Chondrocyte (in vitro differentiated cells): ENCODE data around the gene MYORG. TPM values are rescaled to one million over a fixed set of nuclear protein-coding genes. Genes with fewer than 3 reads are reported as not detected.

Experiments
- DNase-seq: peaks from one replicate; pipeline ENCODE4 v3.0.0; 2021; ENCODE audit warnings: mixed read lengths, low spot score
- H3K27ac Mint-ChIP-seq: one replicate; pipeline ENCODE4 v1.8.0; 2021; ENCODE audit warnings: mild to moderate bottlenecking, moderate library complexity, mixed read lengths; ENCODE audit not compliant: unreplicated experiment
- H3K27me3 Mint-ChIP-seq: 2 replicates; pipeline ENCODE4 v1.8.0; 2021; ENCODE audit warnings: low read depth, mixed read lengths
- H3K36me3 Mint-ChIP-seq: 2 replicates; pipeline ENCODE4 v1.8.0; 2021; ENCODE audit warnings: low read depth, mixed read lengths
- H3K4me1 Mint-ChIP-seq: 2 replicates; pipeline ENCODE4 v1.8.0; 2021; ENCODE audit warnings: low read depth, mild to moderate bottlenecking, mixed read lengths
- H3K4me3 Mint-ChIP-seq: one replicate; pipeline ENCODE4 v1.8.0; 2021; ENCODE audit warnings: mild to moderate bottlenecking, moderate library complexity, mixed read lengths; ENCODE audit not compliant: unreplicated experiment
- H3K9me3 Mint-ChIP-seq: 2 replicates; pipeline ENCODE4 v1.8.0; 2021; ENCODE audit warnings: low read depth, mixed read lengths
- CTCF ChIP-seq: fragments of 200-600 bp; sonication (generic); IDR thresholded peaks from 2 replicates; pipeline ENCODE4 v1.5.0; 2021; ENCODE audit warnings: antibody characterized with exemption, mild to moderate bottlenecking, moderate library complexity
- long read RNA-seq: library from polyadenylated mRNA; stranded (forward); transcript quantifications from one replicate; pipeline ENCODE4 v2.0.0, GENCODE V29; 2021
- total RNA-seq: library from RNA; stranded (reverse); gene quantifications from 3 replicates; pipeline ENCODE4 v1.2.1, GENCODE V29; 2021

The MYORG gene
- 5.3 to 7.5 TPM (median 6.8 TPM) in 3 replicates for total RNA-seq
- long read RNA-seq, full-length matches to known transcripts = 5 of 11 reads
- long read RNA-seq, partial matches to known transcripts = 0 of 11 reads
- long read RNA-seq, other reads (novel, unspliced or antisense) = 6 of 11 reads

GRCh38 chr9:34376596-34377403 lies at the start of gene MYORG:
Gene MYORG, minus strand, starts transcription at chr9:34376898. Its CDS starts 3,955 bp downstream, at chr9:34372943.
- TF ChIP-seq CTCF = no peak
- peak within 1 kb of the TSS; percentile 63 for H3K27ac Mint-ChIP-seq

GRCh38 chr9:34419716-34420504 lies 43.2 kb upstream of the MYORG start:
- H3K9me3 Mint-ChIP-seq = no peaks in the 10 kb centered on the region
- no peak overlapping the region for H3K27ac Mint-ChIP-seq
- H3K4me3 Mint-ChIP-seq = no peak overlapping the region
- peaks cover 6% of the 10 kb centered on the region for H3K36me3 Mint-ChIP-seq
- H3K4me1 Mint-ChIP-seq = peaks cover 5% of the 10 kb centered on the region
- TF ChIP-seq CTCF = no peak
- no peaks in the 10 kb centered on the region for H3K27me3 Mint-ChIP-seq
- no peak for DNase-seq

More at GRCh38 chr9:34376596-34377403, at the start of gene MYORG:
- H3K4me1 Mint-ChIP-seq = peaks cover 33% of the 10 kb centered on the region
- no peaks in the 10 kb centered on the region for H3K36me3 Mint-ChIP-seq
- H3K9me3 Mint-ChIP-seq = no peaks in the 10 kb centered on the region
- H3K4me3 Mint-ChIP-seq = peak within 1 kb of the TSS; percentile 83
- H3K27me3 Mint-ChIP-seq = no peaks in the 10 kb centered on the region
- DNase-seq = no peak

- no peak overlapping the region for H3K4me3 Mint-ChIP-seq
- no peaks in the 10 kb centered on the region for H3K36me3 Mint-ChIP-seq
- H3K9me3 Mint-ChIP-seq = no peaks in the 10 kb centered on the region
- no peaks in the 10 kb centered on the region for H3K27me3 Mint-ChIP-seq
- H3K27ac Mint-ChIP-seq = no peak overlapping the region
- peaks cover 5% of the 10 kb centered on the region for H3K4me1 Mint-ChIP-seq
- no peak for DNase-seq
- TF ChIP-seq CTCF = no peak
Measured at GRCh38 chr9:34417734-34418133, 41.0 kb upstream of the MYORG start.

GRCh38 chr9:34413231-34413852 lies 36.6 kb upstream of the MYORG start:
- no peak overlapping the region for H3K27ac Mint-ChIP-seq
- H3K36me3 Mint-ChIP-seq = peaks cover 6% of the 10 kb centered on the region
- no peak for TF ChIP-seq CTCF
- H3K27me3 Mint-ChIP-seq = no peaks in the 10 kb centered on the region
- no peaks in the 10 kb centered on the region for H3K4me1 Mint-ChIP-seq
- no peaks in the 10 kb centered on the region for H3K9me3 Mint-ChIP-seq
- H3K4me3 Mint-ChIP-seq = no peak overlapping the region
- no peak for DNase-seq

- peaks cover 6% of the 10 kb centered on the region for H3K36me3 Mint-ChIP-seq
- H3K9me3 Mint-ChIP-seq = no peaks in the 10 kb centered on the region
- no peak overlapping the region for H3K27ac Mint-ChIP-seq
- H3K27me3 Mint-ChIP-seq = no peaks in the 10 kb centered on the region
- DNase-seq = no peak
- no peak overlapping the region for H3K4me3 Mint-ChIP-seq
- TF ChIP-seq CTCF = no peak
- no peaks in the 10 kb centered on the region for H3K4me1 Mint-ChIP-seq
Measured at GRCh38 chr9:34412336-34412735, 35.6 kb upstream of the MYORG start.
